Measurements from ENCODE around the gene TBPL1. TPM values are rescaled to one million over a fixed set of nuclear protein-coding genes. Genes with fewer than 3 reads are reported as not detected.

Gene TBPL1
- total RNA-seq, 2 experiments from 2014 or later = 30.9 to 37.8 TPM

DNA sequence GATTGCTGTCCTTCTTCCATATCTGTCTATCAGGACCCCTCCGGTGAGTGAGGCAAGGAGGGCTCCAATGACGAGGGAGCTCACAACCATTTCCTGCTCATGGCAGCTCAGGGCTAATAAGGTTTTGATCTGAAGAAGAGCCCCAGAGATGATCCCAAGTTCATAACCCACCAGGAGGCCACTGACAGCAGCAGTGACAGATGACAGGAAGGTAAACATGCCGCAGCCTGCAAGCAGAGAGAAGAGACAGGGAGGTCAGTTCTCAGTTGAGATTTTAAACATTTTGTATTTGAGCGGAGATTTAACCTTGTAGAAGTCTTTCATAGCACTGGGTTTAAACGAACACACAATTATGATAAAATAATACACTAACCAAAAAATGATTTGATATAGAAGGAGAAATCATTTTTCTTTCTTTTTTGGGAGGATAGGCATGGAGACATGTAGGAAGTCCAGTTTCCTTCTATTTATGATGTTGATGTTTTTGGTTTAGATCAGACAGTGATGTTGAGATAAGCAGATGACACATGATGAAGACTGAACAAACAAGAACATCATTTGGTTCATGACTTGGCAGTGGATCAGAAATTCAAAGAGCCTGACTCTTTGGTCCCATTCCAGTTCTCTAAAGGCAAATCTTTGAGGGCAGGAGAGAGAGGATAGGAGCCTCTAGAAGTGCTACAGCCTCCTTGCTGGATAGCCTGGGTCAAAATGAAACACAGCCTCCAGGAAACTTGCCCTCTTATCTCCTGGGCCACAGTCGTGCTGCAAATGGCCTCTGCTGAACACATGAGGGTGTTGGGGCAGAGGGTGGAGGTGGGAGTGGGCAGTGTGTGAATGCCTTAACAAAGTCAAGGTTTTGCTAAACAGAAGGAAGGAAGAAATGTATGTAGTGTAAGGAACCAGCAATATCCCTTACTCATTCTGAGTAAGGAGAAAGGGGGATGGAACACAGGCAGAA is 76.8 kb downstream of the TBPL1 start:
- H3K27ac Mint-ChIP-seq = no peak overlapping the region

DNA sequence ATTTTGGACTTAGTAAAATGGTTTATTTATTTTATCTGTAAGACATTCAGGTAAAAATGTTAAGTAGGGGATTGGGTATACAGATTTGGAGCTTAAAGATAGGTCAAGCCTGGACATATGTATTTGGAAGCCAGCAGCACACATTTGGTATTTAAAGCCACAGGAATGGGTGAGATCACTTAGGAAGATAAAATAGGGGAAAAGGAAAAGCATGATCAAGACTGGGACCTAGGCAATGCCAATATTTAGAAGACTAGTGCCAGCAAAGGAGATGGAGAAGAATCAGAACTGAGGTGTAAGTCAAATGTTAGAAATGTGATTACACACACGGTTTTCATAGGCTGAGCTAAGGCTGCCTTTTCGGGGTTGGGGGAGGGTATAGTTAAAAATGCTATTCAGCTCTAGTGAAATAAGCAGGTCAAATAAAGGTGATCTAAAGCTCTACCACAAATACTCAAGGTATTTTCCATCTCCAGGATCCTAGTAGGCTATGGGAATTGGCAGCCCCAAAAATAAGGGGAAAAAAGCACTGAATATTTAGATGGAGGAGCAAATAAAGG is 78.8 kb downstream of the TBPL1 start:
- Mint-ChIP-seq H3K4me1 (ENCODE audit: low read depth) (peaks cover 4% of the 10 kb centered on the region), H3K27me3 (no peaks in the 10 kb centered on the region), H3K27ac (no peak overlapping the region), H3K4me3 (no peak overlapping the region), H3K36me3 (ENCODE audit: low read depth) (no peaks in the 10 kb centered on the region), H3K9me3 (no peaks in the 10 kb centered on the region)
- DNase-seq (no peak), ATAC-seq (no peak)
- intact Hi-C loops (cut with micrococcal nuclease) = no loop called here
- ChIA-PET CTCF (interaction anchor here (0.6 to 1.6 kb wide), 6 partner anchors 26 to 116 kb away, joined by 3 to 5 read pairs (median 4); no protein-coding TSS in a partner anchor), POLR2A (no interaction called here)
- TF ChIP-seq, protein P1, sequence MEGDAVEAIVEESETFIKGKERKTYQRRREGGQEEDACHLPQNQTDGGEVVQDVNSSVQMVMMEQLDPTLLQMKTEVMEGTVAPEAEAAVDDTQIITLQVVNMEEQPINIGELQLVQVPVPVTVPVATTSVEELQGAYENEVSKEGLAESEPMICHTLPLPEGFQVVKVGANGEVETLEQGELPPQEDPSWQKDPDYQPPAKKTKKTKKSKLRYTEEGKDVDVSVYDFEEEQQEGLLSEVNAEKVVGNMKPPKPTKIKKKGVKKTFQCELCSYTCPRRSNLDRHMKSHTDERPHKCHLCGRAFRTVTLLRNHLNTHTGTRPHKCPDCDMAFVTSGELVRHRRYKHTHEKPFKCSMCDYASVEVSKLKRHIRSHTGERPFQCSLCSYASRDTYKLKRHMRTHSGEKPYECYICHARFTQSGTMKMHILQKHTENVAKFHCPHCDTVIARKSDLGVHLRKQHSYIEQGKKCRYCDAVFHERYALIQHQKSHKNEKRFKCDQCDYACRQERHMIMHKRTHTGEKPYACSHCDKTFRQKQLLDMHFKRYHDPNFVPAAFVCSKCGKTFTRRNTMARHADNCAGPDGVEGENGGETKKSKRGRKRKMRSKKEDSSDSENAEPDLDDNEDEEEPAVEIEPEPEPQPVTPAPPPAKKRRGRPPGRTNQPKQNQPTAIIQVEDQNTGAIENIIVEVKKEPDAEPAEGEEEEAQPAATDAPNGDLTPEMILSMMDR (IDR thresholded peaks at IDR 0.05) = no peak

More for the DNA sequence above, 76.8 kb downstream of the TBPL1 start:
- CTCF ChIA-PET = interaction anchor here (1.7 kb wide), 1 partner anchor 56 kb away, joined by 6 read pairs; no protein-coding TSS in a partner anchor
- POLR2A ChIA-PET = no interaction called here
- Mint-ChIP-seq H3K9me3 (no peaks in the 10 kb centered on the region), H3K4me1 (ENCODE audit: low read depth) (peaks cover 3% of the 10 kb centered on the region), H3K4me3 (no peak overlapping the region), H3K36me3 (ENCODE audit: low read depth) (no peaks in the 10 kb centered on the region), H3K27me3 (no peaks in the 10 kb centered on the region)
- DNase-seq (no peak), ATAC-seq (no peak)
- TF ChIP-seq, protein P1 (IDR thresholded peaks at IDR 0.05) = no peak
- intact Hi-C loops (cut with micrococcal nuclease) = no loop called here

DNA sequence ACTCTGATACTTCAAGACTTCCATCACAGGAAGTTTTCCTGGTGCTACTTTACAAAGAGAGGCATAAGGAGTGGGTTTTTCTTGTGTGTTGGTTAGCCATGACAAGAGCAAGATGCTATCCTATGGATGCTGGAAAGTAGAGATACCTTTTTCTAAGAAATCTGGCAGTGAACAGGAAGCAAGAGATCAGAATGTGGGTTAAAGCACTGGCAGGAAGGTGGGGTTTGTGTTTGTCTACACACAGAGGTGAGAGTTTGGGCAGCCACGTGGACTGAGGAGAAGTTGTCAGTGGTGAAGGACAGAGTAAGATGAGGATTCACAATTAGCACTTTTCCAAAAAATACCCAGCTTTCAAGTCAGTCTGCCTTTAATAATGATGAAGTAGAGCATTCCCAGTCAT is 81.5 kb downstream of the TBPL1 start:
- H3K27ac Mint-ChIP-seq = no peak overlapping the region
- H3K36me3 Mint-ChIP-seq (ENCODE audit: low read depth) = no peaks in the 10 kb centered on the region
- CTCF ChIA-PET = no interaction called here
- POLR2A ChIA-PET = no interaction called here
- TF ChIP-seq, protein P1 (IDR thresholded peaks at IDR 0.05) = no peak
- no peaks in the 10 kb centered on the region for H3K9me3 Mint-ChIP-seq
- intact Hi-C loops (cut with micrococcal nuclease) = no loop called here
- peaks cover 4% of the 10 kb centered on the region for H3K4me1 Mint-ChIP-seq (ENCODE audit: low read depth)
- no peak overlapping the region for H3K4me3 Mint-ChIP-seq
- ATAC-seq (no peak), DNase-seq (no peak)
- no peaks in the 10 kb centered on the region for H3K27me3 Mint-ChIP-seq

GRCh38 chr6:134034961-134035822 is 82.2 kb downstream of the TBPL1 start:
- Mint-ChIP-seq H3K4me3 (no peak overlapping the region), H3K27me3 (no peaks in the 10 kb centered on the region), H3K27ac (no peak overlapping the region), H3K36me3 (ENCODE audit: low read depth) (no peaks in the 10 kb centered on the region), H3K9me3 (no peaks in the 10 kb centered on the region), H3K4me1 (ENCODE audit: low read depth) (peaks cover 4% of the 10 kb centered on the region)
- ChIA-PET CTCF (interaction anchor here (0.9 to 1.1 kb wide), 3 partner anchors 15 to 62 kb away, joined by 3 to 4 read pairs (median 3); no protein-coding TSS in a partner anchor), POLR2A (no interaction called here)
- intact Hi-C loops (cut with micrococcal nuclease) = no loop called here
- no peak for DNase-seq
- TF ChIP-seq, protein P1 (IDR thresholded peaks at IDR 0.05) = no peak
- no peak for ATAC-seq
